ENCODE measurements around the gene PNMA3. TPM values are rescaled to one million over a fixed set of nuclear protein-coding genes. Genes with fewer than 3 reads are reported as not detected.
"Not testable (repeated sequence)": the region's sequence is repeated elsewhere in the genome, so short reads cannot be mapped to it uniquely, and the experiment has no call there.

Gene PNMA3
- total RNA-seq, 1 experiment from 2014 or later = 0.41 TPM

DNA sequence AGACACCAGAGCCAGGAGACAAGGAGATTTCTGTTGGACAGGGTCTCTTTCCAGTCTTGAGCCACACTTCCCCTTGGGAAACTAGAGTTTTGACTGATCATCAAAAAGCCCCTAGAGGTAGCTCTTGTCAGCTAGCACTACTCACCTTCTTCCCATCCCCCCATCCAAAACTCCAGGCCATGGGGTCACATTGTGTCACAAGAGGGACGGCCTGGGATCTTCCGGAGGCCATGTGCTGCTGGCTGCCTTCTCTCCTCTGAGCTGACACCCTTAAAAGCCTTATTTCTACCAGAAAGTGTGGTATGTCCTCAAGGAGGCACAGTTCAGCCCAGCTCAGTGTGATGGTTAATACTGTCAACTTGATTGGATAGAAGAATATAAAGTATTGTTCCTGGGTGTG, 7.8 kb downstream of the PNMA3 start:
- Histone ChIP-seq H3K4me3 (ENCODE audit: low read depth in 2 of 2, low read length in 2 of 2) (no peak overlapping the region), H3K36me3 (ENCODE audit: control insufficient read depth, insufficient read depth, low read length) (no peaks in the 10 kb centered on the region), H3K4me1 (ENCODE audit: control insufficient read depth, insufficient read depth, low read length) (no peaks in the 10 kb centered on the region), H3K27ac (ENCODE audit: low read length) (no peak overlapping the region), H3K9me3 (ENCODE audit: control insufficient read depth, insufficient read depth, low read depth, low read length) (no peaks in the 10 kb centered on the region), H3K27me3 (ENCODE audit: control insufficient read depth, insufficient read depth, low read length) (no peaks in the 10 kb centered on the region; the same call in 1 of the 2 replicates)
- in situ Hi-C loops (cut with HindIII; ENCODE audit: low pct_unique_long_range_greater_than_20kb, low sequenced_read_pairs) = no loop called here
- BruUV-seq (replicated peaks) = no TSS peak
- TF ChIP-seq SIN3A (IDR thresholded peaks at IDR 0.05; ENCODE audit: borderline replicate concordance, insufficient read depth, low read depth, low read length) (no peak), TCF7L2 (IDR thresholded peaks at IDR 0.05; ENCODE audit: low read depth, low read length) (no peak), REST (IDR thresholded peaks at IDR 0.05; ENCODE audit: insufficient read depth in 1 of 2, low read depth in 2 of 2, low read length in 1 of 2) (no peak), POLR2AphosphoS5 (IDR thresholded peaks at IDR 0.05; ENCODE audit: low read depth, low read length) (no peak)
- TF ChIP-seq, protein P1, sequence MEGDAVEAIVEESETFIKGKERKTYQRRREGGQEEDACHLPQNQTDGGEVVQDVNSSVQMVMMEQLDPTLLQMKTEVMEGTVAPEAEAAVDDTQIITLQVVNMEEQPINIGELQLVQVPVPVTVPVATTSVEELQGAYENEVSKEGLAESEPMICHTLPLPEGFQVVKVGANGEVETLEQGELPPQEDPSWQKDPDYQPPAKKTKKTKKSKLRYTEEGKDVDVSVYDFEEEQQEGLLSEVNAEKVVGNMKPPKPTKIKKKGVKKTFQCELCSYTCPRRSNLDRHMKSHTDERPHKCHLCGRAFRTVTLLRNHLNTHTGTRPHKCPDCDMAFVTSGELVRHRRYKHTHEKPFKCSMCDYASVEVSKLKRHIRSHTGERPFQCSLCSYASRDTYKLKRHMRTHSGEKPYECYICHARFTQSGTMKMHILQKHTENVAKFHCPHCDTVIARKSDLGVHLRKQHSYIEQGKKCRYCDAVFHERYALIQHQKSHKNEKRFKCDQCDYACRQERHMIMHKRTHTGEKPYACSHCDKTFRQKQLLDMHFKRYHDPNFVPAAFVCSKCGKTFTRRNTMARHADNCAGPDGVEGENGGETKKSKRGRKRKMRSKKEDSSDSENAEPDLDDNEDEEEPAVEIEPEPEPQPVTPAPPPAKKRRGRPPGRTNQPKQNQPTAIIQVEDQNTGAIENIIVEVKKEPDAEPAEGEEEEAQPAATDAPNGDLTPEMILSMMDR (IDR thresholded peaks at IDR 0.05) = no peak
- intact Hi-C loops (cut with micrococcal nuclease; ENCODE audit: unreplicated experiment) = no loop called here
- CTCF ChIA-PET = no interaction called here
- POLR2A ChIA-PET = no interaction called here
- ATAC-seq = no peak
- DNase-seq (ENCODE audit: low read depth, low spot score) = no peak

- in situ Hi-C loops (cut with HindIII; ENCODE audit: low pct_unique_long_range_greater_than_20kb, low sequenced_read_pairs) (no loop called here), intact Hi-C loops (cut with micrococcal nuclease; ENCODE audit: unreplicated experiment) (no loop called here)
- no peak overlapping the region for H3K27ac ChIP-seq (ENCODE audit: low read length)
- TF ChIP-seq SIN3A (IDR thresholded peaks at IDR 0.05; ENCODE audit: borderline replicate concordance, insufficient read depth, low read depth, low read length) (no peak), POLR2AphosphoS5 (IDR thresholded peaks at IDR 0.05; ENCODE audit: low read depth, low read length) (no peak), TCF7L2 (IDR thresholded peaks at IDR 0.05; ENCODE audit: low read depth, low read length) (no peak), REST (IDR thresholded peaks at IDR 0.05; ENCODE audit: insufficient read depth in 1 of 2, low read depth in 2 of 2, low read length in 1 of 2) (no peak)
- TF ChIP-seq, protein P1 (IDR thresholded peaks at IDR 0.05) = no peak
- ATAC-seq (no peak), DNase-seq (ENCODE audit: low read depth, low spot score) (no peak)
- H3K27me3 ChIP-seq (ENCODE audit: control insufficient read depth, insufficient read depth, low read length) = no peaks in the 10 kb centered on the region; the same call in 1 of the 2 replicates
- H3K4me3 ChIP-seq (ENCODE audit: low read depth in 2 of 2, low read length in 2 of 2) = no peak overlapping the region
- H3K4me1 ChIP-seq (ENCODE audit: control insufficient read depth, insufficient read depth, low read length) = no peaks in the 10 kb centered on the region
- ChIA-PET CTCF (no interaction called here), POLR2A (no interaction called here)
- BruUV-seq (replicated peaks) = no TSS peak
- no peaks in the 10 kb centered on the region for H3K36me3 ChIP-seq (ENCODE audit: control insufficient read depth, insufficient read depth, low read length)
- no peaks in the 10 kb centered on the region for H3K9me3 ChIP-seq (ENCODE audit: control insufficient read depth, insufficient read depth, low read depth, low read length)
Observed at GRCh38 chrX:153065389-153065788, 9.1 kb downstream of the PNMA3 start.

DNA sequence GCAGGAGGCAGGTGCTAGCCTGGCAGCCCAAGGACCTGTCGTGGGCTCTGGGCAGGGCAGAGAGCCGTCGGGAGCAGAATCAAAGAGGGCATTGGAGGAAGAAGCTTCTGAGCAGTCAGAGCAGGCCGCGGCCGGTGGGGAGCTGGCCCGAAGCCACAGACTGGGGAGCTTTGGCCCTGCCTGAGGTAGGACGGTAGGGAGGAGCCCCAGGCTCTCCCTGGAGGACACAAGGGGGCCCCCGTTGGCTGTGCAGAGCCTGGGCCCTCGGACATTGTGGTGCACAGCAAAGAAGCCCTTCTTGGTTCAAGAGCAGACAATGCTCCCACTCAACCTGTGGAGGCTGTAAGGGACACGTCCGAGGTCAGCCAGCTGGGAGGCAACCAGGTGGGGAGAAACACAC, 10.1 kb downstream of the PNMA3 start:
- DNase-seq (ENCODE audit: low read depth, low spot score); in situ Hi-C loops (cut with HindIII; ENCODE audit: low pct_unique_long_range_greater_than_20kb, low sequenced_read_pairs); CTCF ChIA-PET; H3K27ac ChIP-seq (ENCODE audit: low read length); H3K36me3 ChIP-seq (ENCODE audit: control insufficient read depth, insufficient read depth, low read length); BruUV-seq (replicated peaks); H3K4me3 ChIP-seq (ENCODE audit: low read depth in 2 of 2, low read length in 2 of 2); H3K9me3 ChIP-seq (ENCODE audit: control insufficient read depth, insufficient read depth, low read depth, low read length); POLR2A ChIA-PET; H3K4me1 ChIP-seq (ENCODE audit: control insufficient read depth, insufficient read depth, low read length); intact Hi-C loops (cut with micrococcal nuclease; ENCODE audit: unreplicated experiment); H3K27me3 ChIP-seq (ENCODE audit: control insufficient read depth, insufficient read depth, low read length): not testable (repeated sequence)
- ATAC-seq = 0 out of 2 replicates have a peak, but pooled peaks have one; percentile 20

All from Panc1 (cell line).